ACHN (cell line): ENCODE data around the gene DRD4.
A peak's percentile ranks its signal among the peaks of the same experiment; 100 is the strongest.

Experiments used
- DNase-seq: peaks from one replicate; pipeline ENCODE4 v3.0.0-alpha.2; 2015
- in situ Hi-C: cut with HindIII; loops from 2 replicates; pipeline ENCODE4 v1.10.0; 2017; ENCODE audit warnings: low sequenced_read_pairs, low pct_ligation_motif_present, low pct_unique_long_range_greater_than_20kb

DRD4 gene

DNA sequence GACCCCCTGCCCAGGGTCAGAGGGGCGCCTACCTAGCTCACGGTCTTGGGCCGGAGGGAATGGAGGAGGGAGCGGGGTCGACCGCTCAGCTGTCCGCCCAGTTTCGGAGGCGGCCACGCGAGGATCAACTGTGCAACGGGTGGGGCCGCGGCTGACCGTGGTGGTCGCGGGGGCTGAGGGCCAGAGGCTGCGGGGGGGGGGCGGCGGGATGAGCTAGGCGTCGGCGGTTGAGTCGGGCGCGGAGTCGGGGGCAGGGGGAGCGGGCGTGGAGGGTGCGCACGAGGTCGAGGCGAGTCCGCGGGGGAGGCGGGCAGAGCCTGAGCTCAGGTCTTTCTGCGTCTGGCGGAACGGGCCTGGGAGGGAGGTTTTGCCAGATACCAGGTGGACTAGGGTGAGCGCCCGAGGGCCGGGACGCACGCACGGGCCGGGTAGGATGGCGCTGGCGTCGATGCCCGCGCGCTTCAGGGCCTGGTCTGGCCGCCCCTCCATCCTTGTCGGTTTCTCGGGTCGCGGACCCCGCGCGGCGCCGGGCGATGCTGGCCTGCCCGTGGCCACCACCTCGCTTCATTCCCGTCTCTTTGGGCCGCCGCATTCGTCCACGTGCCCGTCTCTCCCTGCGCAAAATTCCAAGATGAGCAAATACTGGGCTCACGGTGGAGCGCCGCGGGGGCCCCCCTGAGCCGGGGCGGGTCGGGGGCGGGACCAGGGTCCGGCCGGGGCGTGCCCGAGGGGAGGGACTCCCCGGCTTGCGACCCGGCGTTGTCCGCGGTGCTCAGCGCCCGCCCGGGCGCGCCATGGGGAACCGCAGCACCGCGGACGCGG, at the start of gene DRD4:
Gene DRD4, plus strand, starts transcription at position 759 of the 822 bp plus-strand sequence. Its CDS starts 36 bp downstream, at position 795.
- in situ Hi-C loops, result no loop called here
- DNase-seq, result no peak

GRCh38 chr11:587546-587945, 49.5 kb upstream of the DRD4 start:
- no peak for DNase-seq
- in situ Hi-C loops, result no loop called here

- DNase-seq, result peak; percentile 63
These were observed 49.1 kb upstream of the DRD4 start for GRCh38 chr11:587978-588380.

GRCh38 chr11:589798-590197, 47.3 kb upstream of the DRD4 start:
- in situ Hi-C loops, result no loop called here

More at GRCh38 chr11:587978-588380, 49.1 kb upstream of the DRD4 start:
- in situ Hi-C loops, result no loop called here

GRCh38 chr11:590997-591396, 46.1 kb upstream of the DRD4 start:
- in situ Hi-C loops, result no loop called here
- DNase-seq, result no peak

More at GRCh38 chr11:589798-590197, 47.3 kb upstream of the DRD4 start:
- DNase-seq, result no peak

DNA sequence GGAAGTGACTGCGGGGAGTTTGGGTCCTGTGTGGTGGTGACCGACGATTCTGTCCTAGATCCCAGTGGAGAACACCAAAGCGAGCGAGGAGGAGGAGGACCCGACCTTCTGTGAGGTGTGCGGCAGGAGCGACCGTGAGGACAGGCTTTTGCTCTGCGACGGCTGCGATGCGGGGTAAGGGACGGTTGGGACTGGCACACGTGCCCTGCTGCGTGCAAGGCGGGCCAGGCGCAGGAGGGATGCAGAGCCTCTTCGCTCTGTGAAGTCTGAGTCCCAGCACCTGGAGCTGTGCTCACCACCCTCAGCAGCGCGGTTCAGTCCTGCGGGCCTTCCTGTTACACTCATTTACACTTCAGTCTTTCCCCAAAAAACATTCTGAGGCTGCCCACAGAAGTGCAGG, 44.6 kb upstream of the DRD4 start:
- in situ Hi-C loops, result no loop called here
- no peak for DNase-seq

DNA sequence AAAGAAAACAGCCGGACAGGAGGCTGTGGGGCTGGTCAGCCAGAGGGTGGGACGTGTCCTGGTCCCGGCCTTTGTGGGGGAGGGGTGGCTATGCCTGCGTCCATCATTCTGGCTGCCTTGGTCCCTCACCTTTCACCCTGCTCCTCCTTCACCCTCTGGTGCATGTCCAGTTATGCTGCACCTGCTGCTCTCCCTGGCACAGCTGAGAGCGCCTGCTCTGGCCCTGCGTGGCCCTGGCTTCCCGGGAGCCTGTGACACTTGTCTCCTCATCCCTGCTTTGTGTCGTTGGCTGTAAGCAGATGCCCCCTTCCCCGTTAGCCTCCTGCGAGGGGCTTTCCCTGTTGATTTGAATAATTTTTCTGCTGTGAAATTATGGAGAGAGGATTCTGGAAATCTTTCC, 44.2 kb upstream of the DRD4 start:
- in situ Hi-C loops, result no loop called here
- no peak for DNase-seq

GRCh38 chr11:593347-593746, 43.7 kb upstream of the DRD4 start:
- DNase-seq, result no peak
- in situ Hi-C loops, result no loop called here

GRCh38 chr11:595400-595799, 41.7 kb upstream of the DRD4 start:
- in situ Hi-C loops, result no loop called here
- no peak for DNase-seq

DNA sequence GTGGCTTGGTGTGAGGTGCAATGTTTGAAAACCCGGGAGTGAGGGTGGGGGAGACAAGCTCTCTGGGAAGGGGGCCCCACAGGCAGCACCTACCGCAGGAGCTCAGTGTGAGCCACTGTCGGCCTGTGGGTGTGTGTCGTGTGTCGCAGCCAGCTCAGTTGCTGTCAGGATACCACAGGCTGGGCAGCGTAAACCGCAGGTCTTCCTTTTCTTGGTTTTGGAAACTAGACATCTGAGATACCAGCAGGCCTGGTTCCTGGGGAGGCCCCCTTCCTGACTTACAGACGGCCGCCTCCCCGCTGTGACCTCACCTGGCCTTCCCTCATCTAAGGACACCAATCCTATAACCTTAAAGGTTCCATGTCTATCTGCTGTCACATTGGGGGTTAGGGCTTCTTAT, 40.7 kb upstream of the DRD4 start:
- in situ Hi-C loops, result no loop called here
- DNase-seq, result no peak

GRCh38 chr11:597166-597725, 39.8 kb upstream of the DRD4 start:
- no peak for DNase-seq
- in situ Hi-C loops, result no loop called here

GRCh38 chr11:598005-598680, 38.9 kb upstream of the DRD4 start:
- in situ Hi-C loops, result no loop called here
- DNase-seq, result no peak

- DNase-seq, result no peak
- in situ Hi-C loops, result no loop called here
These were observed 35.4 kb upstream of the DRD4 start for GRCh38 chr11:601573-602245.

DNA sequence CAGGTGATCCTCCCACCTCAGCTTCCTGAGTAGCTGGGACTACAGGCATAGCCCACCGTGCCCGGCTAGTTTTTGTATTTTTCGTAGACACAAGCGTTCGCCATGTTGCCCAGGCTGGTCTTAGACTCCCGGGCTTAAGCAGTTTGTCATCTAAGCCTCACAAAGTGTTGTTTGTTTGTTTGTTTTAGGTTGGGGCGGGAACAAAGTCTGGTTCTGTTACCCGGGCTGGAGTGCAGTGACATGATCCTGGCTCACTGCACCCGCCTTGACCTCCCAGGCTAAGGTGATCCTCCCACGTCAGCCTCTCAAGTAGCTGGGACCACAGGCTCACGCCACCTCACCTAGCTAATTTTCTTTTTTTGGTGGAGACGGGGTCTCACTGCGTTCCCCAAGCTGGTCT, 33.9 kb upstream of the DRD4 start:
- no peak for DNase-seq
- in situ Hi-C loops, result no loop called here

GRCh38 chr11:605286-606129, 31.6 kb upstream of the DRD4 start:
- in situ Hi-C loops, result no loop called here
- no peak for DNase-seq

DNA sequence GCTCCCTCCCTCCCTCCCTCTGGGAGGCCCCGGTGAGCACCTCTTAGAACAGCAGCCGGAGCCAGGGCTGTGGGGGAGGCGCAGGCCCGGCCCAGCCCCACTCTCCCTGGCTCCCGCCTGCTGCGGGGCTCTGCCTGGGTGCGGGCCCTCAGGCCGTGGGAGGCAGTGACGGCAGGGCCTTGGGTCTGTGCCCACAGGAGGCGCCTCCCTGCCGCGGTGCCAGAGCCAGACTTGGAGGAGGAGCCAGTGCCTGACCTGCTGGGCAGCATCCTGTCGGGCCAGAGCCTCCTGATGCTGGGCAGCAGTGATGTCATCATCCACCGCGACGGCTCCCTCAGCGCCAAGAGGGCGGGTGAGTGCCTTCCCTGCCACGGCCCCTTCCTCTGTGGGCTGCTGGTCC, 30.8 kb upstream of the DRD4 start:
- in situ Hi-C loops, result no loop called here
- no peak for DNase-seq

DNA sequence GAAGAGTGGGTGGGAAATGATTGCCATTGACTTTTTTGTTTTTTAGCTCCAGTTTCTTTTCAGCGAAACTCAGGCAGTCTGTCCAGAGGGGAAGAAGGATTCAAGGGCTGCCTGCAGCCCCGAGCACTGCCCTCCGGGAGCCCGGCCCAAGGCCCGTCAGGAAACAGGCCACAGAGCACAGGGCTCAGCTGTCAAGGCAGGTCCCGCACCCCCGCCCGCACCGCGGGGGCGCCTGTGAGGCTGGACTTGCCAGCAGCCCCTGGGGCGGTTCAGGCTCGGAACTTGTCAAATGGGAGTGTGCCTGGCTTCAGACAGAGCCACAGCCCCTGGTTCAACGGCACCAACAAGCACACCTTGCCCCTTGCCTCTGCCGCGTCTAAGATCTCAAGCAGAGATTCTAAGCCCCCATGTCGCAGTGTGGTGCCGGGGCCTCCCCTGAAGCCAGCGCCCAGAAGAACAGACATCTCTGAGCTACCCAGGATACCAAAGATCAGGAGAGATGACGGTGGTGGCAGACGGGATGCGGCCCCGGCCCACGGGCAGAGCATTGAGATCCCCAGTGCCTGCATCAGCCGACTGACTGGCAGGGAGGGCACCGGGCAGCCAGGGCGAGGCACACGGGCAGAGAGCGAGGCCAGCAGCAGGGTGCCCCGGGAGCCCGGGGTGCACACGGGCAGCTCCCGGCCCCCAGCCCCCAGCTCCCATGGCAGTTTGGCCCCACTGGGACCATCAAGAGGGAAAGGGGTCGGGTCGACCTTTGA, 29.9 kb upstream of the DRD4 start:
- in situ Hi-C loops, result no loop called here
- DNase-seq, result no peak
